GM21717 (cell line): ENCODE data around the gene SMIM9.
A peak's percentile ranks its signal among the peaks of the same experiment; 100 is the strongest.
"Not testable (repeated sequence)": the region's sequence is repeated elsewhere in the genome, so short reads cannot be mapped to it uniquely, and the experiment has no call there.

Experiments
- ATAC-seq: cut with Tn5 transposase; IDR thresholded peaks from one replicate; pipeline ENCODE4 v1.9.1; 2021; ENCODE audit warnings: mild to moderate bottlenecking, moderate library complexity; ENCODE audit not compliant: unreplicated experiment

SMIM9 gene

GRCh38 chrX:154834562-154834961 lies at the start of gene SMIM9:
Gene SMIM9, minus strand, starts transcription at chrX:154834662. Its CDS starts 3,806 bp downstream, at chrX:154830856.
- no peak for ATAC-seq

- ATAC-seq = not testable (repeated sequence)
Observed at GRCh38 chrX:154884069-154884468, 49.6 kb upstream of the SMIM9 start.

- ATAC-seq = no peak
Observed at GRCh38 chrX:154873329-154873728, 38.9 kb upstream of the SMIM9 start.

- ATAC-seq = not testable (repeated sequence)
Observed at GRCh38 chrX:154868522-154868921, 34.1 kb upstream of the SMIM9 start.

GRCh38 chrX:154855256-154855655 lies 20.8 kb upstream of the SMIM9 start:
- no peak for ATAC-seq

- ATAC-seq = no peak
Observed at GRCh38 chrX:154850957-154851611, 16.6 kb upstream of the SMIM9 start.

- ATAC-seq = no peak
Observed at GRCh38 chrX:154840856-154841255, 6.4 kb upstream of the SMIM9 start.

- ATAC-seq = no peak
Observed at GRCh38 chrX:154836163-154836562, 1.7 kb upstream of the SMIM9 start.

- no peak for ATAC-seq
Observed at GRCh38 chrX:154833746-154834274, 652 bp downstream of the SMIM9 start.

- ATAC-seq = no peak
Observed at GRCh38 chrX:154829926-154830442, 4.5 kb downstream of the SMIM9 start.

GRCh38 chrX:154829134-154829533 lies 5.3 kb downstream of the SMIM9 start:
- ATAC-seq = no peak

- ATAC-seq = peak; percentile 18
Observed at GRCh38 chrX:154828016-154828408, 6.5 kb downstream of the SMIM9 start.

GRCh38 chrX:154827194-154828015 lies 7.1 kb downstream of the SMIM9 start:
- peak; percentile 95 for ATAC-seq

- not testable (repeated sequence) for ATAC-seq
Observed at GRCh38 chrX:154825586-154825985, 8.9 kb downstream of the SMIM9 start.

- no peak for ATAC-seq
Observed at GRCh38 chrX:154824638-154825037, 9.8 kb downstream of the SMIM9 start.

- ATAC-seq = no peak
Observed at GRCh38 chrX:154822029-154822428, 12.4 kb downstream of the SMIM9 start.

- no peak for ATAC-seq
Observed at GRCh38 chrX:154821523-154821922, 12.9 kb downstream of the SMIM9 start.

- no peak for ATAC-seq
Observed at GRCh38 chrX:154819771-154820341, 14.6 kb downstream of the SMIM9 start.

GRCh38 chrX:154818916-154819770 lies 15.3 kb downstream of the SMIM9 start:
- no peak for ATAC-seq

- not testable (repeated sequence) for ATAC-seq
Observed at GRCh38 chrX:154817048-154817618, 17.3 kb downstream of the SMIM9 start.
